Chondrocyte (in vitro differentiated cells): Measurements from ENCODE around the gene PTPRN2. TPM values are rescaled to one million over a fixed set of nuclear protein-coding genes. Genes with fewer than 3 reads are reported as not detected.

ENCODE experiments used
- DNase-seq: peaks from one replicate; pipeline ENCODE4 v3.0.0; 2021; ENCODE audit warnings: mixed read lengths, low spot score
- H3K27ac Mint-ChIP-seq: one replicate; pipeline ENCODE4 v1.8.0; 2021; ENCODE audit warnings: mild to moderate bottlenecking, moderate library complexity, mixed read lengths; ENCODE audit not compliant: unreplicated experiment
- H3K27me3 Mint-ChIP-seq: 2 replicates; pipeline ENCODE4 v1.8.0; 2021; ENCODE audit warnings: low read depth, mixed read lengths
- H3K36me3 Mint-ChIP-seq: 2 replicates; pipeline ENCODE4 v1.8.0; 2021; ENCODE audit warnings: low read depth, mixed read lengths
- H3K4me1 Mint-ChIP-seq: 2 replicates; pipeline ENCODE4 v1.8.0; 2021; ENCODE audit warnings: low read depth, mild to moderate bottlenecking, mixed read lengths
- H3K4me3 Mint-ChIP-seq: one replicate; pipeline ENCODE4 v1.8.0; 2021; ENCODE audit warnings: mild to moderate bottlenecking, moderate library complexity, mixed read lengths; ENCODE audit not compliant: unreplicated experiment
- H3K9me3 Mint-ChIP-seq: 2 replicates; pipeline ENCODE4 v1.8.0; 2021; ENCODE audit warnings: low read depth, mixed read lengths
- CTCF ChIP-seq: fragments of 200-600 bp; sonication (generic); IDR thresholded peaks from 2 replicates; pipeline ENCODE4 v1.5.0; 2021; ENCODE audit warnings: antibody characterized with exemption, mild to moderate bottlenecking, moderate library complexity
- total RNA-seq: library from RNA; stranded (reverse); gene quantifications from 3 replicates; pipeline ENCODE4 v1.2.1, GENCODE V29; 2021

The PTPRN2 gene
- total RNA-seq, 1 donor from 2014 or later = 0.30 TPM

- no peak for DNase-seq
- H3K9me3 Mint-ChIP-seq = no peaks in the 10 kb centered on the region
- peaks cover 2% of the 10 kb centered on the region for H3K27me3 Mint-ChIP-seq
Measured at GRCh38 chr7:157996359-157997079, 591.1 kb downstream of the PTPRN2 start.

GRCh38 chr7:157995815-157996214 is 591.8 kb downstream of the PTPRN2 start:
- TF ChIP-seq CTCF = no peak
- Mint-ChIP-seq H3K9me3 (no peaks in the 10 kb centered on the region), H3K4me1 (no peaks in the 10 kb centered on the region), H3K4me3 (no peak overlapping the region), H3K27ac (no peak overlapping the region), H3K36me3 (no peaks in the 10 kb centered on the region), H3K27me3 (peaks cover 2% of the 10 kb centered on the region)
- DNase-seq = no peak

More at GRCh38 chr7:157996359-157997079, 591.1 kb downstream of the PTPRN2 start:
- H3K4me1 Mint-ChIP-seq = no peaks in the 10 kb centered on the region
- H3K27ac Mint-ChIP-seq = no peak overlapping the region
- no peak for TF ChIP-seq CTCF
- H3K4me3 Mint-ChIP-seq = no peak overlapping the region
- H3K36me3 Mint-ChIP-seq = no peaks in the 10 kb centered on the region

- no peak for TF ChIP-seq CTCF
- H3K4me3 Mint-ChIP-seq = no peak overlapping the region
- no peak for DNase-seq
- H3K27me3 Mint-ChIP-seq = peaks cover 2% of the 10 kb centered on the region
- H3K36me3 Mint-ChIP-seq = no peaks in the 10 kb centered on the region
- no peaks in the 10 kb centered on the region for H3K4me1 Mint-ChIP-seq
- H3K27ac Mint-ChIP-seq = no peak overlapping the region
- H3K9me3 Mint-ChIP-seq = no peaks in the 10 kb centered on the region
Measured at GRCh38 chr7:157994319-157994718, 593.3 kb downstream of the PTPRN2 start.

- H3K4me1 Mint-ChIP-seq = no peaks in the 10 kb centered on the region
- no peaks in the 10 kb centered on the region for H3K9me3 Mint-ChIP-seq
- no peak for TF ChIP-seq CTCF
Measured at GRCh38 chr7:157993406-157994105, 594.1 kb downstream of the PTPRN2 start.

GRCh38 chr7:157992511-157993160 is 595.0 kb downstream of the PTPRN2 start:
- Mint-ChIP-seq H3K27me3 (peaks cover 5% of the 10 kb centered on the region), H3K9me3 (no peaks in the 10 kb centered on the region), H3K36me3 (no peaks in the 10 kb centered on the region), H3K4me3 (no peak overlapping the region), H3K27ac (no peak overlapping the region), H3K4me1 (no peaks in the 10 kb centered on the region)
- DNase-seq = no peak
- TF ChIP-seq CTCF = no peak

More at GRCh38 chr7:157993406-157994105, 594.1 kb downstream of the PTPRN2 start:
- no peak overlapping the region for H3K27ac Mint-ChIP-seq
- no peak overlapping the region for H3K4me3 Mint-ChIP-seq
- no peaks in the 10 kb centered on the region for H3K36me3 Mint-ChIP-seq
- H3K27me3 Mint-ChIP-seq = peaks cover 2% of the 10 kb centered on the region
- no peak for DNase-seq
